HepG2 (cell line): ENCODE results near the gene RPTOR. TPM values are rescaled to one million over a fixed set of nuclear protein-coding genes. Genes with fewer than 3 reads are reported as not detected.
A peak's percentile ranks its signal among the peaks of the same experiment; 100 is the strongest.

ENCODE experiments used
- CHCHD3 ChIP-seq: sonication (generic); formaldehyde crosslinking; IDR thresholded peaks from 2 replicates; pipeline ENCODE4 v1.8.0; 2022; ENCODE audit warnings: mild to moderate bottlenecking, missing genetic modification reagents, moderate library complexity
- EEA1 ChIP-seq: sonication (generic); formaldehyde crosslinking; IDR thresholded peaks from 2 replicates; pipeline ENCODE4 v1.5.1; 2020; ENCODE audit warnings: mild to moderate bottlenecking, missing genetic modification reagents, borderline replicate concordance
- EP300 ChIP-seq, 3 experiments: sonication (generic) in 1 of 3; formaldehyde crosslinking in 1 of 3; IDR thresholded peaks; 2 replicates each; pipeline versions ENCODE4 v1.5.1 to v1.6.1; 2011 to 2020; ENCODE audit warnings: low read depth in 2 of 3, low read length in 2 of 3, borderline replicate concordance in 1 of 3, improper control_type of control experiment in 1 of 3, mild to moderate bottlenecking in 1 of 3, missing genetic modification reagents in 1 of 3, moderate library complexity in 1 of 3
- FOXK2 ChIP-seq: fragments of 450-650 bp; IDR thresholded peaks from 2 replicates; pipeline ENCODE4 v1.6.1; 2016
- IKZF1 ChIP-seq: fragments of 450-650 bp; IDR thresholded peaks from 2 replicates; pipeline ENCODE4 v1.7.1; 2016
- KDM4B ChIP-seq: sonication (generic); formaldehyde crosslinking; IDR thresholded peaks from 2 replicates; pipeline ENCODE4 v1.4.0; 2020; ENCODE audit warnings: missing genetic modification reagents
- MBNL3 ChIP-seq: fragments of 250-450 bp; sonication (Bioruptor Pico); conservative IDR thresholded peaks from 2 replicates; pipeline ENCODE4 v1.8.0; 2022; ENCODE audit warnings: mild to moderate bottlenecking, inconsistent platforms
- NFIC ChIP-seq: IDR thresholded peaks from 2 replicates; pipeline ENCODE4 v1.6.1; 2012; ENCODE audit warnings: mild to moderate bottlenecking, low read length, inconsistent platforms
- ZKSCAN8 ChIP-seq: IDR thresholded peaks from 2 replicates; pipeline ENCODE4 v1.6.1; 2016; ENCODE audit warnings: borderline replicate concordance, missing genetic modification reagents, missing compliant biosample characterization
- ZNF101 ChIP-seq: sonication (generic); formaldehyde crosslinking; IDR thresholded peaks from 2 replicates; pipeline ENCODE4 v1.4.0; 2020; ENCODE audit warnings: mild to moderate bottlenecking, low read depth, missing genetic modification reagents, borderline replicate concordance
- ZNF224 ChIP-seq: sonication (generic); formaldehyde crosslinking; IDR thresholded peaks from 2 replicates; pipeline ENCODE4 v1.5.0; 2020; ENCODE audit warnings: mild to moderate bottlenecking, missing genetic modification reagents
- ZNF225 ChIP-seq: sonication (generic); formaldehyde crosslinking; IDR thresholded peaks from 2 replicates; pipeline ENCODE4 v1.4.0; 2020; ENCODE audit warnings: mild to moderate bottlenecking, missing genetic modification reagents
- ZNF737 ChIP-seq: sonication (generic); formaldehyde crosslinking; IDR thresholded peaks from 2 replicates; pipeline ENCODE4 v1.5.0; 2020; ENCODE audit warnings: missing genetic modification reagents, mild to moderate bottlenecking, borderline replicate concordance
- polyA plus RNA-seq, 8 experiments: library from polyadenylated mRNA; depleted of rRNA in 3 of 8; stranded (reverse) in 7 of 8; unstranded in 1 of 8; fragments of >200 nt; fragmentation: Illumina TruSeq in 4 of 8; extraction: Trizol in 4 of 8; gene quantifications; 2 replicates each; pipeline versions ENCODE4 v1.2.1 to v1.2.3, GENCODE V29; 2011 to 2016; ENCODE audit warnings: low read depth in 4 of 8, missing spikeins in 1 of 8, mixed read lengths in 1 of 8; ENCODE audit not compliant: insufficient read depth in 1 of 8
- total RNA-seq, 5 experiments: library from RNA; depleted of rRNA; stranded (reverse); fragments of >200 nt; fragmentation: Illumina TruSeq; extraction: Trizol; gene quantifications; 2 replicates each; pipeline ENCODE4 v1.2.3, GENCODE V29; 2016; ENCODE audit warnings: low read depth in 1 of 5
- TF ChIP-seq, protein P1 (sequence below): sonication (generic); formaldehyde crosslinking; IDR thresholded peaks from 2 replicates; pipeline ENCODE4 v1.4.0; 2020; ENCODE audit warnings: mild to moderate bottlenecking, missing genetic modification reagents
- TF ChIP-seq, protein P2 (sequence below): sonication (generic); formaldehyde crosslinking; IDR thresholded peaks from 2 replicates; pipeline ENCODE4 v1.8.0; 2023; ENCODE audit warnings: mild to moderate bottlenecking, missing genetic modification reagents
- TF ChIP-seq, protein P3 (sequence below): sonication (generic); formaldehyde crosslinking; IDR thresholded peaks from 2 replicates; pipeline ENCODE4 v1.4.0; 2020; ENCODE audit warnings: missing genetic modification reagents, borderline replicate concordance

The RPTOR gene
- total and polyA plus RNA-seq, 2 of the 13 experiments (the other 11 are each of a cell fraction or from before 2014, with no cell fraction given): 6.6 to 25.3 TPM

DNA sequence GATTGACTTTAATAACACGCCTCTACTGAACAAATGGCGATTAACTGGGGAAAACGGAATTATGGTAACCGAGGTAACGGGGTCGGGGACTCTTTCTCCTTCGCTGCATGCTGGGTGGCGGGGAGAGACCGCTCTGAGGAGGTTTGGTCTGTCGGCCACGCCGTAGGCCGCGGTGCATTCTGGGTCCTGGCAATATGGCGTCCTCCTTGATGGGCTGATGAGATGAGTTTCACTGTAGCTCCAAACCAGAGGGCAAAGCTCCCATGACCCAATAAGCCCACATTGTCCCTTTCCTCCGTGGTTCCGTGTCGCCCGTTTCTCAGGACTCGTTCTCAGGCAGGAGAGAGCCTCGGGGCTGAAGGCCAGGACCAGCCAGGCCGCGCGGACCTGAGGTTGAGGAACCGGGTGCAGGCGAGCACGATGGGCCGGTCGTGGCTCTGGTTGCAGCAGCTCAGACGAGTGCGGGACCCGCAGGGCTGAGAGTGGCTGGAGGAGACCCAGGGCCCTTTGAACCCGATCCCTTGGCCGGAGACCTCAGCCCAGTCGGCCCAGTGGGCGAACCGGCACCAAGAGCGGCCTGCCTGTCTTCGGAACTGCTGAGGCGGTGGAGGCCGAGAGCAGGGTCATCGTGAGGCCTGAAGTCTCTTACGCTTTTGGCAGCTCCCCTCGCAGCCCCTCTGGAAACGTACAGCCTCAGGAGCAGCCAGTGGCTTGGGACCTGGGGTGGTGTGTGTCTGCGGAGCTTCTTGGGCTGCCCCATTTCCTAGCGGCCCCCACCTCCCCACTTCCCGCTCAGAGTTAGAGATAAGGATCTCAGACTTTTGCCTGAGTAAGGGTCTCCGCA, at the start of gene RPTOR (continued):
- TF ChIP-seq, protein P1, sequence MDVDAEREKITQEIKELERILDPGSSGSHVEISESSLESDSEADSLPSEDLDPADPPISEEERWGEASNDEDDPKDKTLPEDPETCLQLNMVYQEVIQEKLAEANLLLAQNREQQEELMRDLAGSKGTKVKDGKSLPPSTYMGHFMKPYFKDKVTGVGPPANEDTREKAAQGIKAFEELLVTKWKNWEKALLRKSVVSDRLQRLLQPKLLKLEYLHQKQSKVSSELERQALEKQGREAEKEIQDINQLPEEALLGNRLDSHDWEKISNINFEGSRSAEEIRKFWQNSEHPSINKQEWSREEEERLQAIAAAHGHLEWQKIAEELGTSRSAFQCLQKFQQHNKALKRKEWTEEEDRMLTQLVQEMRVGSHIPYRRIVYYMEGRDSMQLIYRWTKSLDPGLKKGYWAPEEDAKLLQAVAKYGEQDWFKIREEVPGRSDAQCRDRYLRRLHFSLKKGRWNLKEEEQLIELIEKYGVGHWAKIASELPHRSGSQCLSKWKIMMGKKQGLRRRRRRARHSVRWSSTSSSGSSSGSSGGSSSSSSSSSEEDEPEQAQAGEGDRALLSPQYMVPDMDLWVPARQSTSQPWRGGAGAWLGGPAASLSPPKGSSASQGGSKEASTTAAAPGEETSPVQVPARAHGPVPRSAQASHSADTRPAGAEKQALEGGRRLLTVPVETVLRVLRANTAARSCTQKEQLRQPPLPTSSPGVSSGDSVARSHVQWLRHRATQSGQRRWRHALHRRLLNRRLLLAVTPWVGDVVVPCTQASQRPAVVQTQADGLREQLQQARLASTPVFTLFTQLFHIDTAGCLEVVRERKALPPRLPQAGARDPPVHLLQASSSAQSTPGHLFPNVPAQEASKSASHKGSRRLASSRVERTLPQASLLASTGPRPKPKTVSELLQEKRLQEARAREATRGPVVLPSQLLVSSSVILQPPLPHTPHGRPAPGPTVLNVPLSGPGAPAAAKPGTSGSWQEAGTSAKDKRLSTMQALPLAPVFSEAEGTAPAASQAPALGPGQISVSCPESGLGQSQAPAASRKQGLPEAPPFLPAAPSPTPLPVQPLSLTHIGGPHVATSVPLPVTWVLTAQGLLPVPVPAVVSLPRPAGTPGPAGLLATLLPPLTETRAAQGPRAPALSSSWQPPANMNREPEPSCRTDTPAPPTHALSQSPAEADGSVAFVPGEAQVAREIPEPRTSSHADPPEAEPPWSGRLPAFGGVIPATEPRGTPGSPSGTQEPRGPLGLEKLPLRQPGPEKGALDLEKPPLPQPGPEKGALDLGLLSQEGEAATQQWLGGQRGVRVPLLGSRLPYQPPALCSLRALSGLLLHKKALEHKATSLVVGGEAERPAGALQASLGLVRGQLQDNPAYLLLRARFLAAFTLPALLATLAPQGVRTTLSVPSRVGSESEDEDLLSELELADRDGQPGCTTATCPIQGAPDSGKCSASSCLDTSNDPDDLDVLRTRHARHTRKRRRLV (CRISPR knock-in tag): 0 out of 2 replicates have a peak, but pooled peaks have one; percentile 41
- TF ChIP-seq ZNF737 (CRISPR knock-in tag) (peak; percentile 97), ZNF224 (CRISPR knock-in tag) (no peak; the same call in 1 of the 2 replicates), CHCHD3 (CRISPR knock-in tag) (peak; percentile 80), IKZF1 (no peak), NFIC (no peak), MBNL3 (CRISPR knock-in tag) (no peak), EEA1 (CRISPR knock-in tag) (peak; percentile 64; the same call in 1 of the 2 replicates), ZNF101 (CRISPR knock-in tag) (peak; percentile 87; the same call in 1 of the 2 replicates), EP300 (IDR thresholded peaks at IDR 0.05; ENCODE audit: low read depth in 2 of 2, low read length in 2 of 2) (0 out of 4 replicates have a peak, but pooled peaks of 1 of the 2 experiments have one; percentile 25), EP300 (CRISPR knock-in tag; IDR thresholded peaks at IDR 0.05; ENCODE audit: borderline replicate concordance) (peak; percentile 46; the same call in 1 of the 2 replicates), FOXK2 (no peak), ZNF225 (CRISPR knock-in tag) (peak; percentile 99), KDM4B (CRISPR knock-in tag) (peak; percentile 93), ZKSCAN8 (CRISPR knock-in tag) (peak; percentile 78)
- TF ChIP-seq, protein P2, sequence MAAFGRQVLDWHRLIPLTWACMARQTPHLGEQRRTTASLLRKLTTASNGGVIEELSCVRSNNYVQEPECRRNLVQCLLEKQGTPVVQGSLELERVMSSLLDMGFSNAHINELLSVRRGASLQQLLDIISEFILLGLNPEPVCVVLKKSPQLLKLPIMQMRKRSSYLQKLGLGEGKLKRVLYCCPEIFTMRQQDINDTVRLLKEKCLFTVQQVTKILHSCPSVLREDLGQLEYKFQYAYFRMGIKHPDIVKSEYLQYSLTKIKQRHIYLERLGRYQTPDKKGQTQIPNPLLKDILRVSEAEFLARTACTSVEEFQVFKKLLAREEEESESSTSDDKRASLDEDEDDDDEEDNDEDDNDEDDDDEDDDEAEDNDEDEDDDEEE (CRISPR knock-in tag): peak; percentile 89; the same call in 1 of the 2 replicates
- TF ChIP-seq, protein P3, sequence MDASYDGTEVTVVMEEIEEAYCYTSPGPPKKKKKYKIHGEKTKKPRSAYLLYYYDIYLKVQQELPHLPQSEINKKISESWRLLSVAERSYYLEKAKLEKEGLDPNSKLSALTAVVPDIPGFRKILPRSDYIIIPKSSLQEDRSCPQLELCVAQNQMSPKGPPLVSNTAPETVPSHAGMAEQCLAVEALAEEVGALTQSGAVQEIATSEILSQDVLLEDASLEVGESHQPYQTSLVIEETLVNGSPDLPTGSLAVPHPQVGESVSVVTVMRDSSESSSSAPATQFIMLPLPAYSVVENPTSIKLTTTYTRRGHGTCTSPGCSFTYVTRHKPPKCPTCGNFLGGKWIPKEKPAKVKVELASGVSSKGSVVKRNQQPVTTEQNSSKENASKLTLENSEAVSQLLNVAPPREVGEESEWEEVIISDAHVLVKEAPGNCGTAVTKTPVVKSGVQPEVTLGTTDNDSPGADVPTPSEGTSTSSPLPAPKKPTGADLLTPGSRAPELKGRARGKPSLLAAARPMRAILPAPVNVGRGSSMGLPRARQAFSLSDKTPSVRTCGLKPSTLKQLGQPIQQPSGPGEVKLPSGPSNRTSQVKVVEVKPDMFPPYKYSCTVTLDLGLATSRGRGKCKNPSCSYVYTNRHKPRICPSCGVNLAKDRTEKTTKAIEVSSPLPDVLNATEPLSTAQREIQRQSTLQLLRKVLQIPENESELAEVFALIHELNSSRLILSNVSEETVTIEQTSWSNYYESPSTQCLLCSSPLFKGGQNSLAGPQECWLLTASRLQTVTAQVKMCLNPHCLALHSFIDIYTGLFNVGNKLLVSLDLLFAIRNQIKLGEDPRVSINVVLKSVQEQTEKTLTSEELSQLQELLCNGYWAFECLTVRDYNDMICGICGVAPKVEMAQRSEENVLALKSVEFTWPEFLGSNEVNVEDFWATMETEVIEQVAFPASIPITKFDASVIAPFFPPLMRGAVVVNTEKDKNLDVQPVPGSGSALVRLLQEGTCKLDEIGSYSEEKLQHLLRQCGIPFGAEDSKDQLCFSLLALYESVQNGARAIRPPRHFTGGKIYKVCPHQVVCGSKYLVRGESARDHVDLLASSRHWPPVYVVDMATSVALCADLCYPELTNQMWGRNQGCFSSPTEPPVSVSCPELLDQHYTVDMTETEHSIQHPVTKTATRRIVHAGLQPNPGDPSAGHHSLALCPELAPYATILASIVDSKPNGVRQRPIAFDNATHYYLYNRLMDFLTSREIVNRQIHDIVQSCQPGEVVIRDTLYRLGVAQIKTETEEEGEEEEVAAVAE (CRISPR knock-in tag): peak; percentile 89; the same call in 1 of the 2 replicates
